BLaER1 treated with 17β-estradiol and CSF1 and Interleukin-3, amounts not matched to agents 10 nM and 100 nM (cell line): ENCODE data around the gene FBXL17.

Experiments
- H3K27ac ChIP-seq, 11 experiments: shearing (Covaris generic); formaldehyde crosslinking; 2 replicates each; pipeline ENCODE4 v1.8.1; 2022
- H3K27me3 ChIP-seq, 11 experiments: shearing (Covaris generic); formaldehyde crosslinking; 2 replicates each; pipeline ENCODE4 v1.8.1; 2022
- H3K36me3 ChIP-seq, 11 experiments: shearing (Covaris generic); formaldehyde crosslinking; 2 replicates each; pipeline ENCODE4 v1.8.1; 2022
- H3K4me1 ChIP-seq, 10 experiments: shearing (Covaris generic); formaldehyde crosslinking; 2 replicates each; pipeline ENCODE4 v1.8.1; 2022
- H3K4me2 ChIP-seq, 11 experiments: shearing (Covaris generic); formaldehyde crosslinking; 2 replicates each; pipeline ENCODE4 v1.8.1; 2022
- H3K4me3 ChIP-seq, 10 experiments: shearing (Covaris generic); formaldehyde crosslinking; 2 replicates each; pipeline ENCODE4 v1.8.1; 2022
- H3K9ac ChIP-seq, 11 experiments: shearing (Covaris generic); formaldehyde crosslinking; 2 replicates each; pipeline ENCODE4 v1.8.1; 2022
- H3K9me3 ChIP-seq, 11 experiments: shearing (Covaris generic); formaldehyde crosslinking; replicated peaks in 1 of 11; 2 replicates each; pipeline ENCODE4 v1.8.1; 2022
- H4K20me1 ChIP-seq, 11 experiments: shearing (Covaris generic); formaldehyde crosslinking; 2 replicates each; pipeline ENCODE4 v1.8.1; 2022
- Cebpa-rat ChIP-seq, 11 experiments: shearing (Covaris generic); IDR thresholded peaks; 2 replicates each; pipeline ENCODE4 v1.8.1; 2022

The FBXL17 gene

DNA sequence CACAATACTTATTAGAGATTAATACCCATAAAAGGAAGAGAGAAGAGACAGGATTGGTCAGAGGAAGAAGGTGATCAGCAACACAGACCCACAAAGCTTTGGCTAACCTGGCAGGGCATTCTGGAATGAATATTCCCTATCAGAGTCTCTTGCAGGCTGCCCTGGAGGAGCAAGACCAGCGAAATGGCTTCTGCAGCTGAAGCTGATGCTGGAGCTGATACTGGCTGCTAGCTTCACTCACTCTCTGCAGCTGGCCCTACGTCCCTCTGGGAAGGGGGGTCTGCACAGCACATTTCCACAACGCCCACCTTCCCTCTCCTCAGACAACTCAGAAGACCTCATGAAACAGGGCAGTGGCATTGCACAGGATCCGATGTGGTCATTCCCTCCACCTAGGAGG, 541.3 kb downstream of the FBXL17 start:
- H3K9me3 ChIP-seq = no peaks in the 10 kb centered on the region
- H3K4me2 ChIP-seq = no peak overlapping the region
- no peaks in the 10 kb centered on the region for H4K20me1 ChIP-seq
- no peaks in the 10 kb centered on the region for H3K27me3 ChIP-seq
- TF ChIP-seq Cebpa-rat (IDR thresholded peaks at IDR 0.05) = no peak
- H3K4me3 ChIP-seq = no peak overlapping the region
- no peaks in the 10 kb centered on the region for H3K36me3 ChIP-seq
- no peaks in the 10 kb centered on the region for H3K4me1 ChIP-seq
- no peak overlapping the region for H3K9ac ChIP-seq
- no peak overlapping the region for H3K27ac ChIP-seq

DNA sequence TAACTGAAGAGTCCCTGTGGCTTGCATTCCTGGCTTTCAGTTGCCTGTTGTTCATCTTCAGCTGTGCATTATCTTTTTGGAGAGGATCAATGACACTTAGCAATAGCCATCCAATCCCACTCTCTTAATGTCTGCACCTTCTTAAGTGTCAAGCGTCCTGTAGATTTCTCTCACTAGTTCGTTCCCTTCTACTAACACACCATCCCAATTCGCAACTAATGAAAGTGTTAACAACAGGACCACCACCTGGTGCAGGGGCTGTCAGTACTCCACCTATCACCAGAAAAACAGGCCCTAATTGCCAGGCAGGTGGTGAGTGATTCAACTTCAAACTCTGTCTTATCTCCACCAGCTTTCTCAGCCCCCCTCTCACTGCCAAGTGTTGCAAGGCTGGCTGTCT, 541.7 kb downstream of the FBXL17 start:
- Histone ChIP-seq H3K4me2 (no peak overlapping the region), H3K4me3 (no peak overlapping the region), H3K4me1 (no peaks in the 10 kb centered on the region), H3K9me3 (no peaks in the 10 kb centered on the region), H3K27ac (no peak overlapping the region), H4K20me1 (no peaks in the 10 kb centered on the region), H3K27me3 (no peaks in the 10 kb centered on the region), H3K36me3 (no peaks in the 10 kb centered on the region), H3K9ac (no peak overlapping the region)
- TF ChIP-seq Cebpa-rat (IDR thresholded peaks at IDR 0.05) = no peak

DNA sequence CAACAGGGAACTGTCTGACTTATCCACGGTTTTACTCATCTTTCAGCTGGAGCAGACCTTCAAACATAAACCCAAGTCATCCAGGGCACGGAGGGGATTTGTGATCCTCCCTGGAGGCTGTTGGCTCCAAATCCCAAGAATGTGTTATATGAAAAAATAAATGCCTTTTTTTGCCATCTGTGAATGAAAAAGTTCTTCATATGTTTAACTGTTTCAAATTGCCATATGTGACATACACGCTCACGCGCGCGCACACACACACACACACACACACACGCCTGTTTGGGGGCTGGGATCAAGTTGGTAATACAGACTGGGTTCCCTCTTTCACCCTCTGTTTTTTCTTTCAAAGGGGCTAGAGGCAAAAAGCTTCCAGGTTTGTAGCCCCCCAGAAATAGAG, 546.8 kb downstream of the FBXL17 start:
- no peak for TF ChIP-seq Cebpa-rat (IDR thresholded peaks at IDR 0.05)
- H3K27ac ChIP-seq = no peak overlapping the region

GRCh38 chr5:107832746-107833145, 549.2 kb downstream of the FBXL17 start:
- H3K4me1 ChIP-seq = no peaks in the 10 kb centered on the region
- H3K9me3 ChIP-seq = no peaks in the 10 kb centered on the region
- no peak overlapping the region for H3K4me2 ChIP-seq
- no peaks in the 10 kb centered on the region for H4K20me1 ChIP-seq
- H3K27ac ChIP-seq = no peak overlapping the region
- TF ChIP-seq Cebpa-rat (IDR thresholded peaks at IDR 0.05) = no peak
- no peaks in the 10 kb centered on the region for H3K27me3 ChIP-seq
- H3K9ac ChIP-seq = no peak overlapping the region
- no peak overlapping the region for H3K4me3 ChIP-seq
- H3K36me3 ChIP-seq = no peaks in the 10 kb centered on the region

More for the DNA sequence above, 546.8 kb downstream of the FBXL17 start:
- no peaks in the 10 kb centered on the region for H3K36me3 ChIP-seq
- H3K4me3 ChIP-seq = no peak overlapping the region
- H3K9ac ChIP-seq = no peak overlapping the region
- no peaks in the 10 kb centered on the region for H4K20me1 ChIP-seq
- H3K27me3 ChIP-seq = no peaks in the 10 kb centered on the region
- H3K4me1 ChIP-seq = no peaks in the 10 kb centered on the region
- H3K4me2 ChIP-seq = no peak overlapping the region
- H3K9me3 ChIP-seq = no peaks in the 10 kb centered on the region

DNA sequence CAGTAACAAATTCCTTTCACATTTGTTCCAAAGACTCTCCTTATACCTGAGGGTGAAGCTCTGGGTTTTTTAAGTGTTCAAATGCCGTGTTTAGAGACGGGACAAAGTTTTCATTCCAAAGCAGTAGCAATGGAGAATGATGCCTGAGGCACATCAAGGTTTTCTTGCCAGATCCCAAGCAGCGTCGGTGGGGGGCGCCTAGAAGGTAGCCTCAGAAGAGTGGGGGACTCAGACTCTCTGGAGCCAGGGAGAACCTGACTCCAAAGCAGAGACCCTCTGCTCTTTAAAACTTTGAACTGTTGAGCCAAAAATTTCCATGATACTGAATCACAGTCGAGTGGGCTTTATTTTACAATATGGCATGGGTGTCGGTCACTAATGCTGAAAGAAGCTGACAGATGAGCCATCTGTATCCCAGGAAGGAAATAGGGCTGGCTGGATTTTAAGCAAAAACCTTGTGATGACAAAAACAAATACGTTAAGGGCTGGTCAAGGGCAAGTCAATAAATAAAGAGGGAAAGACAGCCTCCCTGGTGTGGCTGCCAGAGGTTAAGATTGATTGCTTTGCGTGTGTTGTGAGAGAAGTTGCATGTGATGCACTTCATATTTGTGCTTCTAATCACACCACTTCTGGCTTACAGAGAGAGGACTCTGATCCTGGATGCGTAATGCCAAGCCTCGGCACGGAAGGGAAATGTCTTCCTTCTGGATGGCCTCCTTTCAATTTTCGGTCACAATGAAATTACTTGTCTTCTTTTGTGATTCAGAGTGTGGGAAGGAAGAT, 550.1 kb downstream of the FBXL17 start:
- H4K20me1 ChIP-seq = no peaks in the 10 kb centered on the region
- no peak overlapping the region for H3K4me2 ChIP-seq
- H3K9me3 ChIP-seq = no peaks in the 10 kb centered on the region
- H3K36me3 ChIP-seq = no peaks in the 10 kb centered on the region
- no peak overlapping the region for H3K9ac ChIP-seq
- no peak overlapping the region for H3K4me3 ChIP-seq
- TF ChIP-seq Cebpa-rat (IDR thresholded peaks at IDR 0.05) = no peak
- H3K27me3 ChIP-seq = no peaks in the 10 kb centered on the region
- no peaks in the 10 kb centered on the region for H3K4me1 ChIP-seq
- H3K27ac ChIP-seq = no peak overlapping the region

GRCh38 chr5:107830750-107831149, 551.1 kb downstream of the FBXL17 start:
- Histone ChIP-seq H3K4me2 (no peak overlapping the region), H3K4me3 (no peak overlapping the region), H3K36me3 (no peaks in the 10 kb centered on the region), H3K9me3 (no peaks in the 10 kb centered on the region), H3K27me3 (no peaks in the 10 kb centered on the region), H3K9ac (no peak overlapping the region), H4K20me1 (no peaks in the 10 kb centered on the region), H3K27ac (no peak overlapping the region), H3K4me1 (no peaks in the 10 kb centered on the region)
- TF ChIP-seq Cebpa-rat (IDR thresholded peaks at IDR 0.05) = no peak

- no peaks in the 10 kb centered on the region for H3K4me1 ChIP-seq
- H3K36me3 ChIP-seq = no peaks in the 10 kb centered on the region
- no peak overlapping the region for H3K9ac ChIP-seq
- H3K9me3 ChIP-seq = 0 out of 22 replicates have a peak, but pooled peaks cover 0 to 5% (median 0%) of the 10 kb centered on the region in 11 experiments
- no peak overlapping the region for H3K4me2 ChIP-seq
- no peak overlapping the region for H3K4me3 ChIP-seq
- TF ChIP-seq Cebpa-rat (IDR thresholded peaks at IDR 0.05) = no peak
- H3K27ac ChIP-seq = no peak overlapping the region
- H4K20me1 ChIP-seq = no peaks in the 10 kb centered on the region
- H3K27me3 ChIP-seq = no peaks in the 10 kb centered on the region
These were observed 555.4 kb downstream of the FBXL17 start for GRCh38 chr5:107826311-107827000.

GRCh38 chr5:107824821-107825220, 557.1 kb downstream of the FBXL17 start:
- Histone ChIP-seq H3K4me3 (no peak overlapping the region), H3K27ac (no peak overlapping the region), H3K9ac (no peak overlapping the region), H3K27me3 (no peaks in the 10 kb centered on the region), H4K20me1 (no peaks in the 10 kb centered on the region), H3K4me2 (no peak overlapping the region), H3K36me3 (no peaks in the 10 kb centered on the region), H3K4me1 (no peaks in the 10 kb centered on the region), H3K9me3 (0 out of 22 replicates have a peak, but pooled peaks cover 0 to 5% (median 0%) of the 10 kb centered on the region in 11 experiments)
- no peak for TF ChIP-seq Cebpa-rat (IDR thresholded peaks at IDR 0.05)

- Histone ChIP-seq H3K36me3 (no peaks in the 10 kb centered on the region), H4K20me1 (no peaks in the 10 kb centered on the region), H3K27ac (no peak overlapping the region), H3K9me3 (0 out of 22 replicates have a peak, but pooled peaks cover 0 to 5% (median 0%) of the 10 kb centered on the region in 11 experiments), H3K9ac (no peak overlapping the region), H3K27me3 (no peaks in the 10 kb centered on the region), H3K4me3 (no peak overlapping the region), H3K4me1 (no peaks in the 10 kb centered on the region), H3K4me2 (no peak overlapping the region)
- no peak for TF ChIP-seq Cebpa-rat (IDR thresholded peaks at IDR 0.05)
These were observed 560.6 kb downstream of the FBXL17 start for GRCh38 chr5:107821288-107821687.

DNA sequence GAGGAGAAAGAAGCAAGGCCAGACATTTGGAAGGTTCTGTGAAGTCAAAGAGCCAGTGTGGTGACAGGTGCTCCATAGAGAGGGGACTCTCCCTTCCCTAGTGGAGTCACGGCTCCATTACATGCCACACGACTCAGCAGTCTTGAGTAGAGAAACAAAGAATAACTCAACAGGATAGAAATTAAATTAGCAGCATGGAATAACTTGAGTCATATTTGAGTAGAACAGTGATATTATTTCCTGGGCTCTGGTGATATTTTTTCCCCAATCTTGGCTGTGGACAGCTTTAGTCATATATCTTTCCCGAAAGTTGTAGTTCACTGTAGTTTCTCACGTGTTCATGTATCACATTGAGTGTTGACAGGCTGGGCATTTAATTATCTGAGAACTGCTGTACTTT, 561.5 kb downstream of the FBXL17 start:
- Histone ChIP-seq H3K9ac (no peak overlapping the region), H3K27ac (no peak overlapping the region), H3K9me3 (0 out of 22 replicates have a peak, but pooled peaks cover 0 to 5% (median 0%) of the 10 kb centered on the region in 11 experiments), H3K36me3 (no peaks in the 10 kb centered on the region), H4K20me1 (no peaks in the 10 kb centered on the region), H3K4me1 (no peaks in the 10 kb centered on the region), H3K4me3 (no peak overlapping the region), H3K27me3 (no peaks in the 10 kb centered on the region), H3K4me2 (no peak overlapping the region)
- TF ChIP-seq Cebpa-rat (IDR thresholded peaks at IDR 0.05) = no peak
